ENCODE measurements around the gene ABHD17C.

The ABHD17C gene

DNA sequence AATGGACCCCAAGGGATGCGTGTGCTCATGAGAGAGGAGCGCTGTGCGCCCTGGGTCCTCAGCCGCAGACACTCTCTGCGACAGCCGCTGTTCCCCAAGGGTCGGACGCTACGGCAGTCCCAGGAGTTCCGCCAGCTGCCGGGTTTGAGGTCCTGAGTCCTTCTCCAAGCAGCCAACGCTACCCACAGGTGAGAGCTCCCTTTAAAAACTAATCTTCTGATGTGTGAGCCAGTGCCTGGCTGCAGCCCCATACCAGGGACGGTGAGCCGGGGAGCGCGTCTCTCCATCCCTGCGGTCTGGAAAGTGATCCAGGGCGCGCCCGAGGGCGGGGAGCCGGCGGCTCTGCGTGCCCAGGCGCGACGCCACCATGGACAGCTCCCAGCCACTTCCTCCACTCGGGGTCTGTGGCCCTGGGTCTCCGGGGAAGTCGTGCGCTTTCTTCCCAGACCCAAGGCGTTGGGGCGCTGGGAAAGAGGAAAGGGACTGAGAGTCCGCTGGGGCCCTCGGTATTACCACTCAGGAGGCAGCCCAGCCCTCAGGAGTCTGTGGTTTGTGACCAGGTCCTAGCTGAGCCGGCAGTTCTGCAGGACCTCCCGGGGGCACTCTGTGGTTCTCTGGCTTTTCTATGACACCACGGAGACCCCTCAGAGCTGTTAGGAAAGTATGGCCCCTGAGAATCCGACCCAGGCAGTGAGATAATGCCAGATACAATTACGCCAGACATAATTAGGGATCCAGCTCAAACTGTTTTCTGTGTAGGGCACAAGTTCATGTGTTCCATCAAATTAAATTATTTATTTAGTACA, 85.5 kb downstream of the ABHD17C start:
- Histone ChIP-seq H3K36me3 (ENCODE audit: low read length) (no peaks in the 10 kb centered on the region), H2AFZ (ENCODE audit: low read depth, low read length, severe bottlenecking) (no peak overlapping the region), H3K79me2 (ENCODE audit: insufficient read depth, low read length) (no peaks in the 10 kb centered on the region), H3K9me2 (replicated peaks; ENCODE audit: insufficient read depth, low read length) (no peaks in the 10 kb centered on the region), H3K4me3 (ENCODE audit: insufficient read depth, low read length, poor library complexity, severe bottlenecking) (no peak overlapping the region), H3K9ac (ENCODE audit: low read length) (no peak overlapping the region), H3K27me3 (ENCODE audit: low read length) (no peaks in the 10 kb centered on the region), H3K9me3 (ENCODE audit: insufficient read depth, low read length) (no peaks in the 10 kb centered on the region), H3F3A (ENCODE audit: insufficient read depth) (no peaks in the 10 kb centered on the region), H4K20me1 (ENCODE audit: low read depth, low read length) (no peaks in the 10 kb centered on the region), H3K4me2 (ENCODE audit: low read depth, low read length, poor library complexity, severe bottlenecking) (no peak overlapping the region), H3K27ac (ENCODE audit: low read depth, low read length) (no peak overlapping the region)
- no peak for TF ChIP-seq EZH2phosphoT487 (conservative IDR thresholded peaks at IDR 0.05; ENCODE audit: low read length)
- TF ChIP-seq, protein P1, sequence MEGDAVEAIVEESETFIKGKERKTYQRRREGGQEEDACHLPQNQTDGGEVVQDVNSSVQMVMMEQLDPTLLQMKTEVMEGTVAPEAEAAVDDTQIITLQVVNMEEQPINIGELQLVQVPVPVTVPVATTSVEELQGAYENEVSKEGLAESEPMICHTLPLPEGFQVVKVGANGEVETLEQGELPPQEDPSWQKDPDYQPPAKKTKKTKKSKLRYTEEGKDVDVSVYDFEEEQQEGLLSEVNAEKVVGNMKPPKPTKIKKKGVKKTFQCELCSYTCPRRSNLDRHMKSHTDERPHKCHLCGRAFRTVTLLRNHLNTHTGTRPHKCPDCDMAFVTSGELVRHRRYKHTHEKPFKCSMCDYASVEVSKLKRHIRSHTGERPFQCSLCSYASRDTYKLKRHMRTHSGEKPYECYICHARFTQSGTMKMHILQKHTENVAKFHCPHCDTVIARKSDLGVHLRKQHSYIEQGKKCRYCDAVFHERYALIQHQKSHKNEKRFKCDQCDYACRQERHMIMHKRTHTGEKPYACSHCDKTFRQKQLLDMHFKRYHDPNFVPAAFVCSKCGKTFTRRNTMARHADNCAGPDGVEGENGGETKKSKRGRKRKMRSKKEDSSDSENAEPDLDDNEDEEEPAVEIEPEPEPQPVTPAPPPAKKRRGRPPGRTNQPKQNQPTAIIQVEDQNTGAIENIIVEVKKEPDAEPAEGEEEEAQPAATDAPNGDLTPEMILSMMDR (IDR thresholded peaks at IDR 0.05; ENCODE audit: insufficient read depth, low read length, poor library complexity, severe bottlenecking), result no peak

DNA sequence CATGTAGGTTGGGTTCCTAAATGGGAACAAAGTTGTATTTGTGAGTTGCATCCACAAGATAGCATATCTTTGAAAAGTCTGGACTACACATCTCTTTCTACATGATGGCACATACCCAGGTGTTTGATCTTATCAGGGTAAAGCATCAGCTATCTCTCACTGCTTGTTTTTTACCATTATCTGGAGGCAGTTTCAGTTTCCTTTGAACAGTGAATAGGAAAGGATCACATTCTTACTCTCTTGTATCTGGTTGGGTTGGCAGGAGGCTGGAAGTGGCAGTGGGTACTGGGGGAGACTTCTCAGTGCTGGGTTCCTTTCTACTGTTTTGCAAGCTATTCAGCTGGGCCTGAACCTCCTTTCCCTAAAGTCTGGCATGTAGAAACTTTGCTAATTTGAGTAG, 88.2 kb downstream of the ABHD17C start:
- no peak for TF ChIP-seq EZH2phosphoT487 (conservative IDR thresholded peaks at IDR 0.05; ENCODE audit: low read length)
- TF ChIP-seq, protein P1 (IDR thresholded peaks at IDR 0.05; ENCODE audit: insufficient read depth, low read length, poor library complexity, severe bottlenecking), result no peak
- no peak overlapping the region for H3K4me2 ChIP-seq (ENCODE audit: low read depth, low read length, poor library complexity, severe bottlenecking)
- H3K27ac ChIP-seq (ENCODE audit: low read depth, low read length), result no peak overlapping the region
- no peaks in the 10 kb centered on the region for H4K20me1 ChIP-seq (ENCODE audit: low read depth, low read length)
- no peaks in the 10 kb centered on the region for H3K79me2 ChIP-seq (ENCODE audit: insufficient read depth, low read length)
- H3K36me3 ChIP-seq (ENCODE audit: low read length), result no peaks in the 10 kb centered on the region
- H3K9me3 ChIP-seq (ENCODE audit: insufficient read depth, low read length), result no peaks in the 10 kb centered on the region
- no peaks in the 10 kb centered on the region for H3F3A ChIP-seq (ENCODE audit: insufficient read depth)
- no peak overlapping the region for H3K9ac ChIP-seq (ENCODE audit: low read length)
- no peak overlapping the region for H2AFZ ChIP-seq (ENCODE audit: low read depth, low read length, severe bottlenecking)
- no peaks in the 10 kb centered on the region for H3K9me2 ChIP-seq (replicated peaks; ENCODE audit: insufficient read depth, low read length)
- H3K4me3 ChIP-seq (ENCODE audit: insufficient read depth, low read length, poor library complexity, severe bottlenecking), result no peak overlapping the region
- no peaks in the 10 kb centered on the region for H3K27me3 ChIP-seq (ENCODE audit: low read length)

DNA sequence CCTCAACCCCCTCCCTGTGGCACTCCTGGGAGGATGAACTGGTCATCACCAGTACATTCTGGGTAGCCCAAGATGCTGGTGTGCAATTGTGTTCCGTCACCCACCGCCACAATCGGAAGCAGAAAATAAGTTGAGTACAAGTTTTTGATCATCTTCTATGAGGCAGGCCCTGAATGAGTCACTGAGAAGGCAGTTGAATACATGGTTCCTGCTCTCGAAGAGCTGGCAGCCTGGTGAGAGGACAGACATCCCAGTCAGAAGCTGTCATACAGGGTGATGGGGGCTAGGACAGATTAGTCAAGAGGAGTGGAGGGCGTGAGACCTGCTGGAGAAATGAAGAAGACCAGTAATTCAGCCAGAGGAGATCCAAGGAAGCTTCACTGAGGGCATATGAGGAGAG, 90.2 kb downstream of the ABHD17C start:
- H2AFZ ChIP-seq (ENCODE audit: low read depth, low read length, severe bottlenecking), result no peak overlapping the region
- H3K9me2 ChIP-seq (replicated peaks; ENCODE audit: insufficient read depth, low read length), result no peaks in the 10 kb centered on the region
- no peak overlapping the region for H3K27ac ChIP-seq (ENCODE audit: low read depth, low read length)
- H4K20me1 ChIP-seq (ENCODE audit: low read depth, low read length), result no peaks in the 10 kb centered on the region
- no peaks in the 10 kb centered on the region for H3K9me3 ChIP-seq (ENCODE audit: insufficient read depth, low read length)
- H3K36me3 ChIP-seq (ENCODE audit: low read length), result no peaks in the 10 kb centered on the region
- no peak overlapping the region for H3K9ac ChIP-seq (ENCODE audit: low read length)
- no peaks in the 10 kb centered on the region for H3K79me2 ChIP-seq (ENCODE audit: insufficient read depth, low read length)
- H3K4me3 ChIP-seq (ENCODE audit: insufficient read depth, low read length, poor library complexity, severe bottlenecking), result no peak overlapping the region
- TF ChIP-seq, protein P1 (IDR thresholded peaks at IDR 0.05; ENCODE audit: insufficient read depth, low read length, poor library complexity, severe bottlenecking), result no peak
- TF ChIP-seq EZH2phosphoT487 (conservative IDR thresholded peaks at IDR 0.05; ENCODE audit: low read length), result no peak
- H3F3A ChIP-seq (ENCODE audit: insufficient read depth), result no peaks in the 10 kb centered on the region
- H3K27me3 ChIP-seq (ENCODE audit: low read length), result no peaks in the 10 kb centered on the region
- H3K4me2 ChIP-seq (ENCODE audit: low read depth, low read length, poor library complexity, severe bottlenecking), result no peak overlapping the region

Data from SU-DHL-6 (cell line).